DOHH2 (cell line): ENCODE results near the gene C2orf66.

Source experiments
- H3F3A ChIP-seq: fragments of 200-600 bp; sonication (generic), shearing (Covaris generic); 2 replicates; pipeline ENCODE4 v1.6.0; 2016; ENCODE audit warnings: antibody characterized with exemption, mild to moderate bottlenecking; ENCODE audit not compliant: control insufficient read depth, insufficient read depth
- H3K27ac ChIP-seq: fragments of 200-600 bp; sonication (generic); 2 replicates; pipeline ENCODE4 v1.5.1; 2014; ENCODE audit warnings: low read depth, mild to moderate bottlenecking, low read length, moderate library complexity
- H3K27me3 ChIP-seq: fragments of 200-600 bp; sonication (generic); 2 replicates; pipeline ENCODE4 v1.6.1; 2014; ENCODE audit warnings: mild to moderate bottlenecking, low read length, mixed read lengths; ENCODE audit not compliant: control insufficient read depth
- H3K36me3 ChIP-seq: fragments of 200-600 bp; sonication (generic); 2 replicates; pipeline ENCODE4 v1.6.1; 2014; ENCODE audit warnings: mild to moderate bottlenecking, low read length, moderate library complexity, mixed read lengths; ENCODE audit not compliant: control insufficient read depth
- H3K4me1 ChIP-seq: fragments of 200-600 bp; sonication (generic); 2 replicates; pipeline ENCODE4 v1.6.1; 2014; ENCODE audit warnings: mild to moderate bottlenecking, low read length, mixed read lengths; ENCODE audit not compliant: control insufficient read depth
- H3K4me2 ChIP-seq: fragments of 200-600 bp; sonication (generic); 2 replicates; pipeline ENCODE4 v1.6.0; 2014; ENCODE audit warnings: mild to moderate bottlenecking, low read length, moderate library complexity
- H3K4me3 ChIP-seq: fragments of 200-600 bp; sonication (generic); 2 replicates; pipeline ENCODE4 v1.5.1; 2014; ENCODE audit warnings: mild to moderate bottlenecking, low read length, mixed read lengths
- H3K79me2 ChIP-seq: fragments of 200-600 bp; sonication (generic); 2 replicates; pipeline ENCODE4 v1.6.1; 2014; ENCODE audit warnings: mild to moderate bottlenecking, low read length, mixed read lengths; ENCODE audit not compliant: control insufficient read depth
- H3K9me2 ChIP-seq: fragments of 200-600 bp; sonication (generic); replicated peaks from 2 replicates; pipeline ENCODE4 v1.6.1; 2014; ENCODE audit warnings: mild to moderate bottlenecking, low read length, mixed read lengths; ENCODE audit not compliant: control insufficient read depth
- H3K9me3 ChIP-seq: fragments of 200-600 bp; sonication (generic); 2 replicates; pipeline ENCODE4 v1.6.1; 2014; ENCODE audit warnings: antibody characterized with exemption, low read length, mixed read lengths; ENCODE audit not compliant: control insufficient read depth, insufficient read depth
- H4K20me1 ChIP-seq: fragments of 200-600 bp; sonication (generic); 2 replicates; pipeline ENCODE4 v1.6.0; 2014; ENCODE audit warnings: low read depth, mild to moderate bottlenecking, antibody characterized with exemption, low read length, moderate library complexity; ENCODE audit not compliant: control insufficient read depth, insufficient read depth
- EZH2phosphoT487 ChIP-seq: fragments of 200-600 bp; sonication (generic); IDR thresholded peaks from 2 replicates; pipeline ENCODE4 v1.6.1; 2017; ENCODE audit warnings: borderline replicate concordance, mild to moderate bottlenecking, antibody characterized with exemption, low read length, moderate library complexity, mixed read lengths
- TF ChIP-seq, protein P1 (sequence below): fragments of 200-600 bp; sonication (generic); IDR thresholded peaks from one replicate; pipeline ENCODE4 v1.5.1; 2014; ENCODE audit warnings: antibody characterized with exemption, mild to moderate bottlenecking, low read depth, low read length; ENCODE audit not compliant: poor library complexity, severe bottlenecking

Gene C2orf66

DNA sequence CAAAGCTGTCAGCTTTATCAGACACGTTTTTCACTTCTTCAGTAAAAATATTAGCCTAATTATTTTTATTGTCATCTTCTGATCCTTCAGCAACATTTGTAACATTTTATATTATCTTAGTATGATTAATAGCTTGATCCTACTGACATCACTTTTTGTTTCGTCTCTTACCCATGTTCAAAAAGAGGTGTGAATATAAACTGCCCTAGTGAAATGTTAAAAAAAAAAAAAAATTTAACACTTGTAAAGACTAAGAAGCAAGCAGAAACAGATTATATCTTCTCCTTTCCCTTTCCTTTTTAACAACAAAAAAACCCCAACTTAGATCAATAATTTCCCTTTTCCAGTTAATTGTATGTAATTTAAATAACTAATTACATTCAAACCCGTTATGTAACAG is 36.2 kb upstream of the C2orf66 start:
- Histone ChIP-seq H3K4me2 (no peak overlapping the region), H3K9me2 (no peaks in the 10 kb centered on the region), H4K20me1 (no peaks in the 10 kb centered on the region), H3K4me3 (no peak overlapping the region), H3K9me3 (no peaks in the 10 kb centered on the region), H3K27ac (no peak overlapping the region), H3K36me3 (peaks cover 8% of the 10 kb centered on the region; the same call in 1 of the 2 replicates), H3K4me1 (no peaks in the 10 kb centered on the region), H3F3A (no peaks in the 10 kb centered on the region; the same call in 1 of the 2 replicates), H3K27me3 (no peaks in the 10 kb centered on the region), H3K79me2 (no peaks in the 10 kb centered on the region)
- TF ChIP-seq, protein P1, sequence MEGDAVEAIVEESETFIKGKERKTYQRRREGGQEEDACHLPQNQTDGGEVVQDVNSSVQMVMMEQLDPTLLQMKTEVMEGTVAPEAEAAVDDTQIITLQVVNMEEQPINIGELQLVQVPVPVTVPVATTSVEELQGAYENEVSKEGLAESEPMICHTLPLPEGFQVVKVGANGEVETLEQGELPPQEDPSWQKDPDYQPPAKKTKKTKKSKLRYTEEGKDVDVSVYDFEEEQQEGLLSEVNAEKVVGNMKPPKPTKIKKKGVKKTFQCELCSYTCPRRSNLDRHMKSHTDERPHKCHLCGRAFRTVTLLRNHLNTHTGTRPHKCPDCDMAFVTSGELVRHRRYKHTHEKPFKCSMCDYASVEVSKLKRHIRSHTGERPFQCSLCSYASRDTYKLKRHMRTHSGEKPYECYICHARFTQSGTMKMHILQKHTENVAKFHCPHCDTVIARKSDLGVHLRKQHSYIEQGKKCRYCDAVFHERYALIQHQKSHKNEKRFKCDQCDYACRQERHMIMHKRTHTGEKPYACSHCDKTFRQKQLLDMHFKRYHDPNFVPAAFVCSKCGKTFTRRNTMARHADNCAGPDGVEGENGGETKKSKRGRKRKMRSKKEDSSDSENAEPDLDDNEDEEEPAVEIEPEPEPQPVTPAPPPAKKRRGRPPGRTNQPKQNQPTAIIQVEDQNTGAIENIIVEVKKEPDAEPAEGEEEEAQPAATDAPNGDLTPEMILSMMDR = no peak
- no peak for TF ChIP-seq EZH2phosphoT487

DNA sequence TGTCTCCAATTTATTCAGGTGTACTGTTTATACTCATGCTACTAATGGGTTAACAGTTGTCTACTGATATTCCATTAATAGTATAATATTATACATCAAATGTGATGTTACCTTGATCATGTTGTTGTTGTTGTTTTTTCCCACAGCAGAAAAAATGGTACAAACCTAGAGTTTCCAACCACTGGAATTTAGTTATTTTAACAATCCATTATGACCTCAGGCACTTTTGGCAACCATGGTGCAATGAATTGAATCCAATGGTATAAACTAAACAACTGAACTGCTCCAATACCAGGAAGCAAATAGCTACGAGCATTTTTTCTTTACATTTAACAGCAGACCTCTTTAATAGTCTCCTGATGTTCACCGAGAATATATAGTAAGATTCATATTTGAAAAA is 31.0 kb upstream of the C2orf66 start:
- no peak overlapping the region for H3K27ac ChIP-seq
- H3K9me3 ChIP-seq = no peaks in the 10 kb centered on the region
- no peaks in the 10 kb centered on the region for H4K20me1 ChIP-seq
- no peak overlapping the region for H3K4me2 ChIP-seq
- H3F3A ChIP-seq = no peaks in the 10 kb centered on the region; the same call in 1 of the 2 replicates
- no peaks in the 10 kb centered on the region for H3K27me3 ChIP-seq
- no peak overlapping the region for H3K4me3 ChIP-seq
- no peak for TF ChIP-seq EZH2phosphoT487
- TF ChIP-seq, protein P1 = no peak
- H3K79me2 ChIP-seq = no peaks in the 10 kb centered on the region
- no peaks in the 10 kb centered on the region for H3K4me1 ChIP-seq
- H3K9me2 ChIP-seq = no peaks in the 10 kb centered on the region
- peaks cover 8% of the 10 kb centered on the region; the same call in 1 of the 2 replicates for H3K36me3 ChIP-seq

DNA sequence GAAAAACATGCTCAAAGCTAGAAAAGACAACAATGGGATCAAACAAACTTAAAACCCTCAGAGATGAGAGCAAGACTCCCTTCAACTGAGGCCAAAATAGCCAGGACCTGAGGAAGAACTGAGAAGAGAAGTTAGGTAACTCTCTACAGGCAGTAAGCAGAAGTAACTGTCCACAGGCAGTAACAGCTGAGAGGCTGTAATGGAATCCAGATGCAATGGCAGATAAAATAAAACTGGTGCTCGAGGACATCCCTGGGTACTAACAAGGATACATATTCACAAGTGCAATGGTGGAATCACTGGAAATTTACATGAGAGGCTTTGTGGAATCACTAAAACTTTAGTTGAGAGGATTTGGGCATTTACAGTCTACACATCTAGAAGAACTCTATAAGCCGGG is 30.4 kb upstream of the C2orf66 start:
- Histone ChIP-seq H3K9me2 (no peaks in the 10 kb centered on the region), H3K79me2 (no peaks in the 10 kb centered on the region), H3F3A (no peaks in the 10 kb centered on the region; the same call in 1 of the 2 replicates), H3K27ac (no peak overlapping the region), H3K9me3 (no peaks in the 10 kb centered on the region), H3K27me3 (no peaks in the 10 kb centered on the region), H3K4me3 (no peak overlapping the region), H3K36me3 (peaks cover 8% of the 10 kb centered on the region; the same call in 1 of the 2 replicates), H3K4me1 (no peaks in the 10 kb centered on the region), H3K4me2 (no peak overlapping the region), H4K20me1 (no peaks in the 10 kb centered on the region)
- TF ChIP-seq, protein P1 = no peak
- TF ChIP-seq EZH2phosphoT487 = no peak

DNA sequence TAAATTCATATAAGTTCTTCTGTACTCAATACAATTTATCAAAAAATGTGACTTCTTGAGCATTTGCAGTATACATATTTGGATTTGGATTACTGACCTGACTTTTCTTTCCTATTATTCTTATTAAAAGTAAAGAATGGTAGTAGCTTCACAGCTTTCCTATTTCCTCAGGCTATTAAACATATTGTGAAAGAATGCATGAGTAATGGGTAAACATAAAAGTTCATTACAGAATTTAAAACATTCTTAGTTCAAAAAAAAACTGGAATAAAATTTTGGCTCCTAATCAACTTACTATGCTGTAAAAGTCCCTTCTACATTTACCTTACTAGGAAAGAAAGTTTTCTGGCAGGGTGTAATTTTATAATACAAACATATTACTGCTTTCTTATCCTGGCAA is 27.3 kb upstream of the C2orf66 start:
- Histone ChIP-seq H3K36me3 (peaks cover 8% of the 10 kb centered on the region; the same call in 1 of the 2 replicates), H3K4me3 (no peak overlapping the region), H3K27ac (no peak overlapping the region), H3K4me1 (no peaks in the 10 kb centered on the region), H3K4me2 (no peak overlapping the region), H3K9me3 (no peaks in the 10 kb centered on the region), H3K27me3 (no peaks in the 10 kb centered on the region), H3K79me2 (no peaks in the 10 kb centered on the region), H4K20me1 (no peaks in the 10 kb centered on the region), H3F3A (no peaks in the 10 kb centered on the region; the same call in 1 of the 2 replicates), H3K9me2 (no peaks in the 10 kb centered on the region)
- TF ChIP-seq, protein P1 = no peak
- no peak for TF ChIP-seq EZH2phosphoT487
